ENCODE results near the gene DNAJB2.

DNAJB2 gene

DNA sequence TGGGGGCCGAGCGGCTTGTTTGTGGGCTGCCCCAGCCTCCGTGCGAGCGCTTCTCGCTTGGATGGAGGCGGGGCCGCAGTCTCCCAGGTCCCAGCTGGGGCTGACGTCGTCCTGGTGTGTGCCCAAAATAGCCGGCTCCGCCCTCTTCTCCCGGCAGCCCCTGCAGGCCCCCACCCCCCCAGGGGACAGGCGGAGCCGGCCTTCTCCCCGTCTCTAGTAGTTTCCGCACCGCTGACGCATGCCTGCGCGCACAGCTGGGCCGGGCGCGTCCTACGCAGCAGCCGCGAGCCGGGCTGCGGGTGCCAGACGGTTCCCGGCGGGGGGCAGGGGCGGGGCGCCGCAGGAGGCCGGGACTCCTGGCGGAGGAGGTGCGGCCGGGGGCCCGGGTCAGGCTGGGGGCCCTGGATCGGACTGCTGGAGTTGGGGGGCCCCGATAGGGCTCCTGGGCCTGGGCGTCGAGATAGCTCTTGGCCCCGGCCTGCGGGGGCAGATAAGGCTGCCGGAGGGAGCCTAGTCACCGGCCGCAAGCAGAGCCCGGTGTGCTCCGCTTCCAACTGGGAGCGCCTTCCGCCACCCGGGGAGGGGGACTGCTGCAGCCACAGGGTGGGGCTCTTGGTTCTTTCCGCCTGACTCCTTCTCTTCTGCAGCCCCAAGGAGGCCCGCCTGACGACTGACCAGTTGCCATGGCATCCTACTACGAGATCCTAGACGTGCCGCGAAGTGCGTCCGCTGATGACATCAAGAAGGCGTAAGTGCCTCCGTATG, at the start of gene DNAJB2:
Gene DNAJB2 (plus strand): TSS at position 216 of the 765 bp plus-strand sequence. CDS start 468 bp downstream, at position 684.
- DNase-seq: peak; percentile 99
- in situ Hi-C loops (cut with HindIII; ENCODE audit: low pct_ligation_motif_present, low pct_unique_long_range_greater_than_20kb, low sequenced_read_pairs): no loop called here

DNA sequence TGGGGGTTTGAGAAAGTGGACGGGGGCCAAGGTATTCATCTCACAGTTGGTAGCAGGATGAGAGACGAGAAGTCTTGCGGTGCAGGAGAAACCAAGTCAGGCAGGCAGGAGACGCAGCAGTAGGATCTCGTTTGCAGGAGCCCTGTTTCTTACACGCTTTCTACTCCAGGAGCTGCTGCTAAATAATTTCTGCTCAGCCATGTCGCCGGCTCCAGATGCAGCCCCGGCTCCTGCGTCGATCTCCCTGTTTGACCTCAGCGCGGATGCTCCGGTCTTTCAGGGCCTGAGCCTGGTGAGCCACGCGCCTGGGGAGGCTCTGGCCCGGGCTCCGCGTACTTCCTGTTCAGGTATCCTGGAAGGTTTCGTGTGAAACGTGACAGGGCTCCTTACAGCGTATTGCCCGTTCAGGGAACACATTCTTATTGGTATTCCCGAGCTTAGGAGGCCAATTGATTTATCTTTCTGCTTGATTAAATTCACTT, 49.1 kb upstream of the DNAJB2 start:
- DNase-seq: peak; percentile 53

GRCh38 chr2:219234331-219234730, 44.8 kb upstream of the DNAJB2 start:
- in situ Hi-C loops (cut with HindIII; ENCODE audit: low pct_ligation_motif_present, low pct_unique_long_range_greater_than_20kb, low sequenced_read_pairs): no loop called here
- no peak for DNase-seq

More for the DNA sequence above, 49.1 kb upstream of the DNAJB2 start:
- in situ Hi-C loops (cut with HindIII; ENCODE audit: low pct_ligation_motif_present, low pct_unique_long_range_greater_than_20kb, low sequenced_read_pairs): no loop called here

GRCh38 chr2:219243291-219243761, 35.8 kb upstream of the DNAJB2 start:
- no peak for DNase-seq
- in situ Hi-C loops (cut with HindIII; ENCODE audit: low pct_ligation_motif_present, low pct_unique_long_range_greater_than_20kb, low sequenced_read_pairs): no loop called here

DNA sequence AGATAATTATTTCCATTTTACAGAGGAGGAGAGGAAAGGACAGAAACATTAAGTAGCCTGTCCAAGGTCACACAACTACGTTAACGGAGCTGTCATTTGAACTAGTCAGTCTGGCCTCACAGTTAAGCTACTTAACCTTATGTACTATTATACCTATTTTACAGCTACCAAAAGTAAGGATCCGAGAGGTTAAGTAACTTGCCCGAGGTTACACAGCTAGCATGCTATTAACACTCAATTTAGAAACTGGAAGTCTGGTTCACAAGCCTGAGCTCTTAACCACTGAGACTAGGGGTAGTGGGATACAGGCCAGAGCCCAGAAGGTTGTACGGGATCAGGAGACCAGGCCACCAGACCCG, 34.4 kb upstream of the DNAJB2 start:
- in situ Hi-C loops (cut with HindIII; ENCODE audit: low pct_ligation_motif_present, low pct_unique_long_range_greater_than_20kb, low sequenced_read_pairs): no loop called here

GRCh38 chr2:219245148-219245898, 33.8 kb upstream of the DNAJB2 start, which contains the start of the genes GLB1L and STK16:
TSS of gene GLB1L (minus strand) at chr2:219245444. CDS start at chr2:219243573, 1,871 bp downstream.
TSS of gene STK16 (plus strand) at chr2:219245479. CDS start at chr2:219246000, 521 bp downstream.
- peak; percentile 95 for DNase-seq
- in situ Hi-C loops (cut with HindIII; ENCODE audit: low pct_ligation_motif_present, low pct_unique_long_range_greater_than_20kb, low sequenced_read_pairs): no loop called here

More for the DNA sequence above, 34.4 kb upstream of the DNAJB2 start:
- no peak for DNase-seq

DNA sequence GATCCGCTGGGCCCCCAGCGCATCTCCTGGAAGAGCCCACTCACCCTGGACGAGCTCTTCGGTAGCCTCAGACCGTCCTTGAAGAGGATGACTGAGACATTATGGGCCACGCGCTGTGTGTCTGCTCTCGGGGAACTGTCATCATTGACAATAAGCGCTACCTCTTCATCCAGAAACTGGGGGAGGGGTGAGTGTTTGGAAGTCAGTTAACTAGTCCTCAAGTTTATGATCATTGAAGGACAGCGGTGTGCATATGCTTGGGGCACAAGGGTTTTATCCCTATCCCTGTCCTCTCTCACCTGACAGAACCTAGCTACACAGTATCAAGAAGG, 33.3 kb upstream of the DNAJB2 start:
- no peak for DNase-seq
- in situ Hi-C loops (cut with HindIII; ENCODE audit: low pct_ligation_motif_present, low pct_unique_long_range_greater_than_20kb, low sequenced_read_pairs): no loop called here

GRCh38 chr2:219246559-219246958, 32.6 kb upstream of the DNAJB2 start:
- in situ Hi-C loops (cut with HindIII; ENCODE audit: low pct_ligation_motif_present, low pct_unique_long_range_greater_than_20kb, low sequenced_read_pairs): no loop called here
- no peak for DNase-seq

DNA sequence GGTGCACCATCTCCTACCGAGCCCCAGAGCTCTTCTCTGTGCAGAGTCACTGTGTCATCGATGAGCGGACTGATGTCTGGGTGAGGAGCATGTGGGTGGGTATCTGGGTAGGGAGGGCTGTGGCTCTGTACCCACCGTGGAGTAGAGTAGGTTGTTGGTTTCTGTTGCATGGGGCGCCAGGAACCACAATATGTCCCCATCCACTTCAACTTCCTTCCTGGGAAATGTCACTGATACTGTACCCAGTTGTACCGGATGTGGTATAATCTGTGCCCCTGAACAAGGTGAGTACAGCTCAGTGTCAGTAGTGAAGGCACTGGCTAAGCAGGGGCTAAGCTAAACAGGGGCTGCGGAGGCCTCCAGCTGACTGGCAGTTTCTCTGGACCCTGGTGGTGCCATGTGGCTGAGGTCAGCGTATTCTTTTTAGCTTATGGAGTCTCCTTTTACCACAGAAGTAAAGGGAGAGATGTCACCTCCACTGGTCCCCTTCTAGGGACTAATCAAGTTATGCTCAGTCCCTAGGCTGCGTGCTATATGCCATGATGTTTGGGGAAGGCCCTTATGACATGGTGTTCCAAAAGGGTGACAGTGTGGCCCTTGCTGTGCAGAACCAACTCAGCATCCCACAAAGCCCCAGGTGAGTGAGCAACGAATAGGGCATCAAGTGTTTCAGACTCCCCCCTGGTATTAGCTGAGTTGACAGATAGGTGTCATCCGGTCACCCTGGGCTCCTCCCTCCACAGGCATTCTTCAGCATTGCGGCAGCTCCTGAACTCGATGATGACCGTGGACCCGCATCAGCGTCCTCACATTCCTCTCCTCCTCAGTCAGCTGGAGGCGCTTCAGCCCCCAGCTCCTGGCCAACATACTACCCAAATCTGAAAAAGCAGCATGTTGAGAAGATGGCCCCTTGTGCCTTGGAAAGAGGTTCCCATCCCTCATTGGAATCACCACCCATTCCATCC, 31.2 kb upstream of the DNAJB2 start:
- in situ Hi-C loops (cut with HindIII; ENCODE audit: low pct_ligation_motif_present, low pct_unique_long_range_greater_than_20kb, low sequenced_read_pairs): no loop called here
- DNase-seq: no peak

DNA sequence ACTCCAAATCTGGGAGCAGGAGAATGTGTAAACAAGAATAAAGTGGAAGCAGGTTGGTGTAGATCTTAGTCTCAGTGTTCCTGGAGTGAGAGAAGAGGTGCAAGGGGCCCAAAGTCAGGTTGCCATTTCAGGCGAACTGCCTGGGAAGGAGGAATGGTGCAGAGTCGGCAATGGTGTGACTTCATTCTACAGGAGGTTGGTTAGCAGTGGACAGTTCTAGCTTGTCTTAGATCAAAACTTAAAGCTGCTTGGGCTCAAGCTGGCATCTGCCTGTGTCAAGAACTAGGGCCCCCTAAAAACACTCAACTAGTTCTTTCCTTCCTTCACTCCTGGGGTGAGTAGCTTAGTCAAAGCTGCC, 30.3 kb upstream of the DNAJB2 start:
- no peak for DNase-seq
- in situ Hi-C loops (cut with HindIII; ENCODE audit: low pct_ligation_motif_present, low pct_unique_long_range_greater_than_20kb, low sequenced_read_pairs): no loop called here

- in situ Hi-C loops (cut with HindIII; ENCODE audit: low pct_ligation_motif_present, low pct_unique_long_range_greater_than_20kb, low sequenced_read_pairs): no loop called here
- peak; percentile 97 for DNase-seq
Observed at GRCh38 chr2:219249203-219249980, 29.8 kb upstream of the DNAJB2 start.

- in situ Hi-C loops (cut with HindIII; ENCODE audit: low pct_ligation_motif_present, low pct_unique_long_range_greater_than_20kb, low sequenced_read_pairs): no loop called here
- DNase-seq: no peak
Observed at GRCh38 chr2:219250049-219250781, 29.0 kb upstream of the DNAJB2 start.

DNA sequence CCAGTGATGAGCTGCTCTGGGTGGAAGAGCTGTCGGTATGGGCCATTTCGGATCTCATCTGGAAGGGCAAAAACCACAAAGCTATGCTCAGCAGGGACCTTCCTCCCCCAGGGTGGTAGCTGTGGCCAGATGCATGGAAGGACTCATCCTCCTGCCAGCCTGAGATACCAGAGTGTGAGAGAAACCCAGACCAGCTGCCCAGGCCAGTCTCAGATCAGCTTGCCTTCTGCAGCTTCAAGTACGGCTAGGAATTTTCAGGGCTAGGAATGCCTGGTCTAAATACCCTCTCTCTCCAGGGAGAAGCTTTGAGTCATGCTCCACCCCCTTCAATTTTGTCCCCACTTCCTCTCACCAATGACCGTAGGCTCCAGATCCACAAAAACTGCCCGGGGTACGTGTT, 27.5 kb upstream of the DNAJB2 start:
- in situ Hi-C loops (cut with HindIII; ENCODE audit: low pct_ligation_motif_present, low pct_unique_long_range_greater_than_20kb, low sequenced_read_pairs): no loop called here
- DNase-seq: no peak

DNA sequence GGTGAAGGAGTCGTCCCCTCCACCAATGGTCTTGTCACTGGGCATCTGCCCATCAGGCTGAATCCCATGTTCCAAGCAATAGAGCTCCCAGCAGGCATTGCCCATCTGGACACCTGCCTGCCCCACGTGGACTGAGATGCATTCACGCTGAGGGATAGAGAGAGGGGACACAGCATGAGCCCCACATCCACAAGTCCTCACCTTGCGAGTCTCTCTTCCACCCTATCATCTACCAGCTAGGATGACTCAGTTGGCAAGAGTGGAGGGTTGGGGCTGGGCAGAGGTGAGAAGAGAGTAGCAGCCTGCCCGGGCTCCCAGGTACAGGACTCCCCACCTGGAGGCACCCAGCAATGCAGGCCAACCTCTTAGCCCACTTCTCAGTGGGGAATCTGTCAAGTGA, 27.1 kb upstream of the DNAJB2 start:
- in situ Hi-C loops (cut with HindIII; ENCODE audit: low pct_ligation_motif_present, low pct_unique_long_range_greater_than_20kb, low sequenced_read_pairs): no loop called here
- no peak for DNase-seq

GRCh38 chr2:219252570-219252899, 26.6 kb upstream of the DNAJB2 start:
- DNase-seq: no peak
- in situ Hi-C loops (cut with HindIII; ENCODE audit: low pct_ligation_motif_present, low pct_unique_long_range_greater_than_20kb, low sequenced_read_pairs): no loop called here

DNA sequence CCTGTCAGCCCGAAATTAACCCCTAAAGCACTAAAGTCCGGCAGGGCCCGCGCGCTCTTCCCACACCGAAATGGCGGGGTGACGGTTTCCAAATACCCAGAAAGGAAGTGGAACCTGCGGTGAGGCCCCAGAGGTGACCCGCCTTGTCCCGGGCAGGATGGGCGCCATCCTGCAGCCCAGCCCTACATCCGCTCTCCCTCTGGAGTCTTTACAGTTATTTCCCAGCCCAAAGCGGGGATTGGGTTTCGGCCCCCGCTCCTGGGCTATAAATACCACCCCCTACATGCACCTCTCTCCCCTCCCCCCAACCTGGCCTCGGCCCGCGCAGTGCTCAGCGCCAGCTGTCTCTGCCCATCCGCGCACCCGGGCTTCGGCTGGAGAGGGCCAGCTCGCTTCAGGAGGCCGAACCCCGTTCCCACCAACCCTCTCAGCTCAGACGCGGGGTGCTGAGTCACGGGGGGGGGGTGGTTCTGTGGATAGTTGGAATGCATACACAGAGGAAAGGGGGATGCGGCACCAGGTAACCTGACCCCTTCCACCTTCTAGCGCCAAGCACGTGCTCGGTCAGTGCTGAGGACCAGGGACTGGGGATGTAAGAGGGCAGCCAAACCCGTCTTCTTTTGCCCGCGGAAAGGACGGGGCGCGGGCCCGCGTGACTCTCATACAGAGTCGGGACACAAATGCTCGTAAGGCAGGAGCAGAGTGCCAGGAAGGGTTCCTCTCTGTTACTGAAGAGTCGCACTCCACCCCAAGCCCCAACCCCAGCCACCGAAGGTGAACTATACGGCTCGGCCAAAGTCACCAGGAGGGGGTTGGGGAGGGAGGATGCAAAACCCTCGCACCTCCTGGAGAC, 26.0 kb upstream of the DNAJB2 start, which contains the start of gene TUBA4B:
Gene TUBA4B (plus strand): TSS at position 344 of the 853 bp plus-strand sequence. CDS start 165 bp downstream, at position 509.
- in situ Hi-C loops (cut with HindIII; ENCODE audit: low pct_ligation_motif_present, low pct_unique_long_range_greater_than_20kb, low sequenced_read_pairs): no loop called here
- peak; percentile 56 for DNase-seq

All from ACHN (cell line).